Measurements from ENCODE around the gene SPDYE3. TPM values are rescaled to one million over a fixed set of nuclear protein-coding genes. Genes with fewer than 3 reads are reported as not detected.
"Not testable (repeated sequence)": the region's sequence is repeated elsewhere in the genome, so short reads cannot be mapped to it uniquely, and the experiment has no call there.

The SPDYE3 gene
- total and polyA plus RNA-seq, 4 donors = 0.06 to 0.10 TPM; not detected in 2

DNA sequence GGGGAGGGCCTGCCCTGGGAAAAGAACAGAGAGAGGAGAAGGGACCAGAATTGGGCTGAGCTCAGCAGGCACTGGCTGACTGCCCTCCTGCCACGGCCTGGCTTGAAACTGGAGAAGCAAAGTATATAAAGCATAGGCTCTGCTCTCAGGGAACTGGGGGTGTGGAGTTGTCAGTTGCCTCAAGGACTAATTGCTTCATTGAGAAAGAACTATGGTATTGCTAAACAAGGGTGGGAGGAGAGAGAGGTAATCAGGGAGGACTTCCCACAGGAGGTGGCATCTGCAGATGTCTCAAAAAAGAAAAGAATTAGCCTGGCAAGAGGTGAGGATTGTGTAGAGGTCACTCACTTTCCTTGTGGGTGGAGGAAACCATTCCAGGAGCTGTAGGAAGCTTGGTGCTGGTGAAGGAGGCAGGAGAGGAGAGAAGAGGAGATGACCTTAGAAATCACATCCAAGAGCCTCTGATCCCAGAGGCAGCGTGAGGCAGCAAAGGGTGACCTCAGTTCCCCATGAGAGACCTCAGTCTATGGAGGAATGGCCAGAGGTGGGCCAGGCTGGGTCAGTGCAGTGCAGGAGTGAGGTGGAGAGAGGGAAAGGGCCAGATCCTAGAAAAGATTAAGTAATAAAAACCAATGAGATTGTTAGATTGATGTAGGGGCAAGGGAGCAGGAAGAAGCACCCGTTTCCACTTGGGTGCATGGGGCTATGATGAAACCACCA, 52.8 kb downstream of the SPDYE3 start:
- no peak overlapping the region for H3K9ac ChIP-seq (ENCODE audit: insufficient read depth in 1 of 2, low read length in 2 of 2)
- no peak overlapping the region for H3K27ac ChIP-seq (ENCODE audit: low read depth in 1 of 2, low read length in 1 of 2)
- 68 to 86% methylated on average over 3 of the region's 3 CpGs for WGBS, 2 donors
- ATAC-seq (ENCODE audit: insufficient read depth, low FRiP score) (no peak), DNase-seq (no peak)
- H3K9me3 ChIP-seq (ENCODE audit: control insufficient read depth in 4 of 4, insufficient read depth in 3 of 4, low read length in 3 of 4) = no peaks in the 10 kb centered on the region
- H3K4me1 ChIP-seq (ENCODE audit: control insufficient read depth in 5 of 5, insufficient read depth in 5 of 5, low read length in 5 of 5) = no peaks in the 10 kb centered on the region
- H3K4me3 ChIP-seq = no peak overlapping the region
- peaks cover 19 to 55% (median 35%) of the 10 kb centered on the region in 4 donors for H3K36me3 ChIP-seq (ENCODE audit: control insufficient read depth in 4 of 4, insufficient read depth in 4 of 4, low read length in 4 of 4)
- H3K27me3 ChIP-seq (ENCODE audit: control insufficient read depth in 3 of 3, insufficient read depth in 3 of 3, low read length in 2 of 3) = no peaks in the 10 kb centered on the region
- TF ChIP-seq, protein P1, sequence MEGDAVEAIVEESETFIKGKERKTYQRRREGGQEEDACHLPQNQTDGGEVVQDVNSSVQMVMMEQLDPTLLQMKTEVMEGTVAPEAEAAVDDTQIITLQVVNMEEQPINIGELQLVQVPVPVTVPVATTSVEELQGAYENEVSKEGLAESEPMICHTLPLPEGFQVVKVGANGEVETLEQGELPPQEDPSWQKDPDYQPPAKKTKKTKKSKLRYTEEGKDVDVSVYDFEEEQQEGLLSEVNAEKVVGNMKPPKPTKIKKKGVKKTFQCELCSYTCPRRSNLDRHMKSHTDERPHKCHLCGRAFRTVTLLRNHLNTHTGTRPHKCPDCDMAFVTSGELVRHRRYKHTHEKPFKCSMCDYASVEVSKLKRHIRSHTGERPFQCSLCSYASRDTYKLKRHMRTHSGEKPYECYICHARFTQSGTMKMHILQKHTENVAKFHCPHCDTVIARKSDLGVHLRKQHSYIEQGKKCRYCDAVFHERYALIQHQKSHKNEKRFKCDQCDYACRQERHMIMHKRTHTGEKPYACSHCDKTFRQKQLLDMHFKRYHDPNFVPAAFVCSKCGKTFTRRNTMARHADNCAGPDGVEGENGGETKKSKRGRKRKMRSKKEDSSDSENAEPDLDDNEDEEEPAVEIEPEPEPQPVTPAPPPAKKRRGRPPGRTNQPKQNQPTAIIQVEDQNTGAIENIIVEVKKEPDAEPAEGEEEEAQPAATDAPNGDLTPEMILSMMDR (IDR thresholded peaks at IDR 0.05; ENCODE audit: control extremely low read depth, extremely low read depth) = no peak

GRCh38 chr7:100363098-100363497, 55.6 kb downstream of the SPDYE3 start:
- no peak for ATAC-seq (ENCODE audit: insufficient read depth, low FRiP score)
- H3K9ac ChIP-seq (ENCODE audit: insufficient read depth in 1 of 2, low read length in 2 of 2) = no peak overlapping the region
- no peak overlapping the region for H3K27ac ChIP-seq (ENCODE audit: low read depth in 1 of 2, low read length in 1 of 2)
- TF ChIP-seq, protein P1 (IDR thresholded peaks at IDR 0.05; ENCODE audit: control extremely low read depth, extremely low read depth) = no peak
- H3K9me3 ChIP-seq (ENCODE audit: control insufficient read depth in 4 of 4, insufficient read depth in 3 of 4, low read length in 3 of 4) = peaks cover 0 to 2% (median 0%) of the 10 kb centered on the region in 4 donors
- H3K4me1 ChIP-seq (ENCODE audit: control insufficient read depth in 5 of 5, insufficient read depth in 5 of 5, low read length in 5 of 5) = peaks cover 0 to 4% (median 0%) of the 10 kb centered on the region in 5 donors
- H3K36me3 ChIP-seq (ENCODE audit: control insufficient read depth in 4 of 4, insufficient read depth in 4 of 4, low read length in 4 of 4) = peaks cover 16 to 33% (median 26%) of the 10 kb centered on the region in 4 donors
- no peak for DNase-seq
- H3K27me3 ChIP-seq (ENCODE audit: control insufficient read depth in 3 of 3, insufficient read depth in 3 of 3, low read length in 2 of 3) = no peaks in the 10 kb centered on the region
- H3K4me3 ChIP-seq = no peak overlapping the region

DNA sequence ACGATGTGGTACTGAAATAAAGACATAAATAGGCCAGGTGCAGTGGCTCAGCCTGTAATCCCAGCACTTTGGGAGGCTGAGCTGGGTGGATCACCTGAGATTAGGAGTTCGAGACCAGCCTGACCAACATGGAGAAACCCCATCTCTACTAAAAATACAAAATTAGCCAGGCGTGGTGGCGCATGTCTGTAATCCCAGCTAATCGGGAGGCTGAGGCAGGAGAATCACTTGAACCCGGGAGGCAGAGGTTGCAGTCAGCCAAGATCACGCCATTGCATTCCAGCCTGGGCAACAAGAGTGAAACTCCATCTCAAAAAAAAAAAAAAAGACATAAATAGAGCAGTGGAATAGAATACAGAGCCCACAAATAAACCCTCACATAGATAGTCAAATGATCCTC, 56.3 kb downstream of the SPDYE3 start:
- H3K4me1 ChIP-seq (ENCODE audit: control insufficient read depth in 5 of 5, insufficient read depth in 5 of 5, low read length in 5 of 5); H3K9me3 ChIP-seq (ENCODE audit: control insufficient read depth in 4 of 4, insufficient read depth in 3 of 4, low read length in 3 of 4); ATAC-seq (ENCODE audit: insufficient read depth, low FRiP score); DNase-seq; H3K4me3 ChIP-seq; H3K27ac ChIP-seq (ENCODE audit: low read depth in 1 of 2, low read length in 1 of 2); H3K27me3 ChIP-seq (ENCODE audit: control insufficient read depth in 3 of 3, insufficient read depth in 3 of 3, low read length in 2 of 3); H3K9ac ChIP-seq (ENCODE audit: insufficient read depth in 1 of 2, low read length in 2 of 2): not testable (repeated sequence)
- WGBS, 2 donors = 97% methylated on average over 7 of the region's 7 CpGs
- peaks cover 16 to 28% (median 22%) of the 10 kb centered on the region in 4 donors for H3K36me3 ChIP-seq (ENCODE audit: control insufficient read depth in 4 of 4, insufficient read depth in 4 of 4, low read length in 4 of 4)

DNA sequence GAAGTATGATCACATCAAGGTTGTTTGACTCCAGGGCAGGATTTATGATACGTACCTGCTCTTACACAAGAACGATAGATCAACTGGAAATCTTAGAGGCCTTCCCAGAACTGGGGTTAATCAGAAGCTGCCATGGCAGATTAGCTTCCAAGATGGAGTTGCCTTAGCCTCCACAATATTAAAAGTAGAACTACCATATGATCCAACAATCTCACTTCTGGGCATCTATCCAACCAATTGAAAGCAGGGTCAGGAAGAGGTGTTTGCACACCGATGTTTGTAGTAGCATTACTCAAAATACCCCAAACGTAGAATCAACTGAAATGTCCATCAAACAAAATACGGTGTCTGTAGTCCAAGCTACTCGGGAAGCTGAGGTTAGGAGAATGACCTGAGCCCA, 57.0 kb downstream of the SPDYE3 start:
- 84 to 86% methylated on average over 6 of the region's 6 CpGs for WGBS, 2 donors
- TF ChIP-seq, protein P1 (IDR thresholded peaks at IDR 0.05; ENCODE audit: control extremely low read depth, extremely low read depth) = no peak
- ATAC-seq (ENCODE audit: insufficient read depth, low FRiP score) (no peak), DNase-seq (no peak)
- Histone ChIP-seq H3K27ac (ENCODE audit: low read depth in 1 of 2, low read length in 1 of 2) (no peak overlapping the region), H3K4me3 (no peak overlapping the region), H3K4me1 (ENCODE audit: control insufficient read depth in 5 of 5, insufficient read depth in 5 of 5, low read length in 5 of 5) (peaks cover 0 to 4% (median 0%) of the 10 kb centered on the region in 5 donors), H3K9ac (ENCODE audit: insufficient read depth in 1 of 2, low read length in 2 of 2) (no peak overlapping the region), H3K27me3 (ENCODE audit: control insufficient read depth in 3 of 3, insufficient read depth in 3 of 3, low read length in 2 of 3) (no peaks in the 10 kb centered on the region), H3K36me3 (ENCODE audit: control insufficient read depth in 4 of 4, insufficient read depth in 4 of 4, low read length in 4 of 4) (peaks cover 10 to 21% (median 18%) of the 10 kb centered on the region in 4 donors), H3K9me3 (ENCODE audit: control insufficient read depth in 4 of 4, insufficient read depth in 3 of 4, low read length in 3 of 4) (peaks cover 0 to 2% (median 0%) of the 10 kb centered on the region in 4 donors)

DNA sequence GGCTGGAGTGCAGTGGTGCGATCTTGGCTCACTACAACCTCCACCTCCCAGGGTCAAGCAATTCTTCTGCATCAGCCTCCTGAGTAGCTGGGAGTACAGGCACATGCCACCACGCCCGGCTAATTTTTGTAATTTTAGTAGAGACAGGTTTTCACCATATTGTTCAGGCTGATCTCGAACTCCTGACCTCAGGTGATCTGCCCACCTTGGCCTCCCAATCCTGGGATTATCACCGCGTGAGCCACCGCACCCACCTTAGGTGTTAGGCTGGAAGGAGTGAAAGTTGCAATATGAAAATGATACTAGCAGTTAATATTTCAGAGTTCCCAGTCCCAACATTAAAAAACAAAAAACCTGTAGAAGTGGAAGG, 58.5 kb downstream of the SPDYE3 start:
- H3K36me3 ChIP-seq (ENCODE audit: control insufficient read depth in 4 of 4, insufficient read depth in 4 of 4, low read length in 4 of 4) = peaks cover 10 to 16% (median 12%) of the 10 kb centered on the region in 4 donors
- not testable (repeated sequence) for H3K27me3 ChIP-seq (ENCODE audit: control insufficient read depth in 3 of 3, insufficient read depth in 3 of 3, low read length in 2 of 3); H3K4me1 ChIP-seq (ENCODE audit: control insufficient read depth in 5 of 5, insufficient read depth in 5 of 5, low read length in 5 of 5); H3K4me3 ChIP-seq; ATAC-seq (ENCODE audit: insufficient read depth, low FRiP score); DNase-seq; H3K27ac ChIP-seq (ENCODE audit: low read depth in 1 of 2, low read length in 1 of 2); H3K9me3 ChIP-seq (ENCODE audit: control insufficient read depth in 4 of 4, insufficient read depth in 3 of 4, low read length in 3 of 4); H3K9ac ChIP-seq (ENCODE audit: insufficient read depth in 1 of 2, low read length in 2 of 2)
- WGBS, 2 donors = 93% methylated on average over 7 of the region's 7 CpGs

Measured in lung (tissue), 12 donors.